GM13977 (cell line): Measurements from ENCODE around the gene CDPF1.

Source experiments
- DNase-seq: peaks from one replicate; pipeline ENCODE4 v3.0.0; 2012; ENCODE audit warnings: low spot score
- in situ Hi-C: fragments of 300-500 bp; cut with MboI; formaldehyde crosslinking; loops from one replicate; pipeline ENCODE4 v1.12.0; 2022; ENCODE audit warnings: low sequenced_read_pairs, low pct_unique_long_range_greater_than_20kb, mixed read lengths, inconsistent platforms; ENCODE audit not compliant: unreplicated experiment
- TF ChIP-seq, protein P1 (sequence below): IDR thresholded peaks from 2 replicates; pipeline ENCODE4 v1.5.1; 2012; ENCODE audit warnings: mild to moderate bottlenecking, control low read depth; ENCODE audit not compliant: insufficient read depth; ENCODE audit errors: extremely low read depth, missing control alignments

The CDPF1 gene

DNA sequence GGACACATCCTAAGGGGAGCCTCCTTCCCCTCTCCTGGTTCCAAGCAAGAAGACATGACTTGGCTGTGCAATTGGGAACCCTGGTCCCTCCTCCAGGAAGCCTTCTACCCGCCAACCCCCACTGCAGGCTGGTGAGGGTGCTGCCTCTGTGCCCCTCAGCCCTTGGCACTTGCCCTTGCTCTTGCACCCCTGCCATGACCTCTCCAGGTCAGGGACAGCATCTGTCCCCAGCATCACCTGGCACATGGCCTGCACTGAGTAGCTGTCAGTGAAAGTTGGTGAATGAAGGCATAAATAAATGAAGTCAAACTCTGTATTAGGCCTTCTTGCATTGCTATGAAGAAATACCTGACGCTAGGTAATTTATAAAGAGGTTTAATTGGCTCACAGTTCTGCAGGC is 44.7 kb upstream of the CDPF1 start:
- in situ Hi-C loops = no loop called here
- TF ChIP-seq, protein P1, sequence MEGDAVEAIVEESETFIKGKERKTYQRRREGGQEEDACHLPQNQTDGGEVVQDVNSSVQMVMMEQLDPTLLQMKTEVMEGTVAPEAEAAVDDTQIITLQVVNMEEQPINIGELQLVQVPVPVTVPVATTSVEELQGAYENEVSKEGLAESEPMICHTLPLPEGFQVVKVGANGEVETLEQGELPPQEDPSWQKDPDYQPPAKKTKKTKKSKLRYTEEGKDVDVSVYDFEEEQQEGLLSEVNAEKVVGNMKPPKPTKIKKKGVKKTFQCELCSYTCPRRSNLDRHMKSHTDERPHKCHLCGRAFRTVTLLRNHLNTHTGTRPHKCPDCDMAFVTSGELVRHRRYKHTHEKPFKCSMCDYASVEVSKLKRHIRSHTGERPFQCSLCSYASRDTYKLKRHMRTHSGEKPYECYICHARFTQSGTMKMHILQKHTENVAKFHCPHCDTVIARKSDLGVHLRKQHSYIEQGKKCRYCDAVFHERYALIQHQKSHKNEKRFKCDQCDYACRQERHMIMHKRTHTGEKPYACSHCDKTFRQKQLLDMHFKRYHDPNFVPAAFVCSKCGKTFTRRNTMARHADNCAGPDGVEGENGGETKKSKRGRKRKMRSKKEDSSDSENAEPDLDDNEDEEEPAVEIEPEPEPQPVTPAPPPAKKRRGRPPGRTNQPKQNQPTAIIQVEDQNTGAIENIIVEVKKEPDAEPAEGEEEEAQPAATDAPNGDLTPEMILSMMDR = no peak
- DNase-seq = no peak

DNA sequence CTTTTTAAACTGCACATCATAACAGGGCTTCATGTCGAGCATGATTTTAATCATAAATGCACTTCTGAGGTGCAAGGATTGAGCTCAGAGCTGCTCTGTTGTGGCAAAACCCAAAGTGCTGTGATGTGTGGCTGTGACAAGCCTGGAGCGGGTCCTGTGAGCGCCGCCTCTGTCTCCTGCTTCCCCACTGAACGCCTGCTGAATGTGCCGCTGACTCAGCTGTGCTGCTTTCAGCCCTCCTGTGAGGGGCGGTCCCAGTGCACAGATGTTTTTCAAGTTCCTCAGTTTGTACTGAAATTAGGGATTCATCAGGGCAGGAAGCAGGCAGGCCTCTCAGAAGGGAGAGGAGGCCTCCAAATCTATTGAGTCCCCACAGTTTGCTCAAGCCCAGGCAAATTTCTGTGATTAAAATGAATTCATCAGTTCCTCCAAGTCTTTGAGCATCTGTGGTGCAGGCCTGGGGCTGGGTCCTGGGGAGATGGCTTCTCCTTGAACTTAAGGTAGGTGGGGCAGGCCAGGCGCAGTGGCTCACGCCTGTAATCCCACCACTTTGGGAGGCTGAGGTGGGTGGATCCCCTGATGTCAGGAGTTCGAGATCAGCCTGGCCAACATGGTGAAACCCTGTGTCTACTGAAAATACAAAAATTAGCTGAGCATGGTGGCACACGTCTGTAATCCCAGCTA is 43.6 kb upstream of the CDPF1 start:
- TF ChIP-seq, protein P1 = no peak
- in situ Hi-C loops = no loop called here
- no peak for DNase-seq

DNA sequence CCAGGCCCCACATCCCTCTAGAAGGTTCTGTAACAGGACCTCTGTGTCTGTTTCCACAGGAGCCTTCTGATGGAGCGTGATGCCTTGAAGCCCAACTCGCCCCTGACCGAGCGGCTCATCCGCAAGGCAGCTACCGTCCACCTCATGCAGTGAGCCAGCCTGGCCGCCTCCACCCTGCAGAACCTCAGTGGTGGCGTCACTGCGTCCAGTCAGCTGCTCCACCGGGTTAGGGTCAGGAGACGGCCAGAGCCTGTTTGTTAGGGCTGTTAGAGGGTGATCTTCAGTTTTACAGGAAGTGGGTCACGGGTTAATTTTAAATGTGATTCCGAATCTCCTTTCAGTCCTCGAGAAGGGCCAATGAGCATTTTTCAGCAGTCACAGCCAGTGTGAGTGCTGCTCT is 42.6 kb upstream of the CDPF1 start:
- no peak for DNase-seq
- TF ChIP-seq, protein P1 = no peak
- in situ Hi-C loops = no loop called here

DNA sequence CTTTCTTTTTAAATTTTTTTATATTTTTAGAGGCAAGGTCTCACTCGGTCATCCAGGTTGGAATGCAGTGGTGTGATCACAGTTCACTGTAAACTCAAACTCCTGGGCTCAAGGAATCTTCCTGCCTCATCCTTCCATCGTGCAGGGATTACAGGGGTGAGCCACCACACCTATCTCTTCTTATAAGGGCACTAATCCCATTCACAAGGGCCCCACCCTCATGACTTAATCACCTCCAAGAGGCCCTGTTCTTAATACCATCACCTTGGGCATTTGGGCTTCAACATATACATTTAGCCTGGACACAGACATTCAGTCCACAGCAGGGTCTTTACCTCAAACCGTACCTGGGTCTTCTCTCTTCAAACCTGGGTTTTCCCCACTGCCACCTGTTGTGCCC is 42.1 kb upstream of the CDPF1 start:
- in situ Hi-C loops = no loop called here

DNA sequence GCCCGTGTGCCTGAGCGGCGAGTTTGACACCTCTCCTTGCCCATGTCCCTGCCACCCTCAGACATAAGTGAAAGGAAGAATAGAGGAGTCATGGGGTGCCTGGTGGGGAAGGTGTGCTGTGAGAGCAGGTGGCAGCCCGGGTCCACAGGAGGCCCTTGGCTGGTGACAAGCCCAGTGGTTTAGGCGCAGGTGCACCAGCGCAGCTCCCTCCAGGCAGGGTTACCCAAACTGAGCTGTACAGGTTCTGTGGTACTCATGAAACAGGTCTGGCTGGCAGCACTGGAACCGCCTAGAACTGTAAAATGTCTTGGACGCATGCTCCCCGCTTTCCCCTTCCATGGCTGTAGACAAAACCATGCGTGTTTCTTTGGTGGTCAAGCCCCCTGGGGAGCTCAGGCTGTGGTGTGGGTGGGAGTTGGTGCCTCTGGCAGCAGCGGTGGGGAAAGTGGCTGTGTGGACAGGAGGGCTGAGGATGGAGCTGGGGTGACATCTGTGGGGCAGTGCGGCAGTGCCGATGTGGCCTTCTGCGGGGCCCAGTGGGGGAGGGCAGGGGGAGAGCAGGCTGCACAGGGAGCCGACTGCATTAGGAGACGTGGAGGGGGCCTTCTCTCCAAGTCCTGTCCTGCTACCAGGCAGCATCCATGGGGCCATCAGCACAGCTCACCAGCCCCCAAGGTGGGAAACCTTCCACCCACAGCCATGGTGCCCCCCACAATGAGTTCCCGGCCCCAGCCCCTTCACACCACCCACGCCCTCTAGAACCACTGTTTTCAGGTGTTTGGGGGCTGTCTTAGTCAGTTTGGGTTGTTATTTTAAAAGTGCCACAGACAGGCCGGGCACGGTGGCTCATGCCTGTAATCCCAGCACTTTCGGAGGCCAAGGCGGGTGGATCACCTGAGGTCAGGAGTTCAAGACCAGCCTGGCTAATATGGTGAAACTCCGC is 41.0 kb upstream of the CDPF1 start:
- TF ChIP-seq, protein P1 = no peak
- in situ Hi-C loops = no loop called here

More for the DNA sequence above, 42.1 kb upstream of the CDPF1 start:
- no peak for DNase-seq
- TF ChIP-seq, protein P1 = no peak

DNA sequence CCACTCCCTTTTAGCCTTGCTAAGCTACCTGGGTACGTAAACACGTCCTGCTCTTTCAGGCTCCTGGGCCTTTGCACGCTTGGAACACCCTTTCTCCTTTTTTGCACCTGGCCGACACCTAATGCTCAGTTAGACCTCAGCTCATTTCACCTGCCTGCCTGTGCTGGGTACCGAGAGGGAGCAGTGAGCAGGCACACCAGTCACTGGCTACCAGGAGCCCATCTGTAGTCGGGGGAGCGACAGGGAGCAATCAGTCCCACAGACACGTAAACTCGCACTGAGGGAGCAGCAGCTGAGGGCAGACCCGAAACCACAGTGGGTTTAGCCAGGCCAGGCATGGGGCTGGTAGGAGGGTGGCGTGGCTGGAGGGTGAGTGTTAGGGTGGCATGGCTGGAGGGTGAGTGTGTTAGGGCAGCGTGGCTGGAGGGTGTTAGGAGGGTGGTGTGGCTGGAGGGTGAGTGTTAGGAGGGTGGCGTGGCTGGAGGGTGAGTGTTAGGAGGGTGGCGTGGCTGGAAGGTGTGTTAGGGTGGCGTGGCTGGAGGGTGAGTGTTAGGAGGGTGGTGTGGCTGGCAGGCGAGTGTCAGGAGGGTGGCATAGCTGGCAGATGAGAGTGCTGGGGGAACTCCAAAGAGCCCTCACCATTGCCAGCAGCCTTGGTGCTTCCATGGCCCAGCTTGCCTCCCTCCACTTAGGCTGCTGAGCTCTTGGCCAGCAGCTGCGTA is 40.2 kb upstream of the CDPF1 start:
- in situ Hi-C loops = no loop called here
- DNase-seq = no peak
- TF ChIP-seq, protein P1 = no peak

More for the DNA sequence above, 41.0 kb upstream of the CDPF1 start:
- no peak for DNase-seq
